ENCODE data around the gene PGK1.
"Not testable (repeated sequence)": the region's sequence is repeated elsewhere in the genome, so short reads cannot be mapped to it uniquely, and the experiment has no call there.

PGK1 gene

DNA sequence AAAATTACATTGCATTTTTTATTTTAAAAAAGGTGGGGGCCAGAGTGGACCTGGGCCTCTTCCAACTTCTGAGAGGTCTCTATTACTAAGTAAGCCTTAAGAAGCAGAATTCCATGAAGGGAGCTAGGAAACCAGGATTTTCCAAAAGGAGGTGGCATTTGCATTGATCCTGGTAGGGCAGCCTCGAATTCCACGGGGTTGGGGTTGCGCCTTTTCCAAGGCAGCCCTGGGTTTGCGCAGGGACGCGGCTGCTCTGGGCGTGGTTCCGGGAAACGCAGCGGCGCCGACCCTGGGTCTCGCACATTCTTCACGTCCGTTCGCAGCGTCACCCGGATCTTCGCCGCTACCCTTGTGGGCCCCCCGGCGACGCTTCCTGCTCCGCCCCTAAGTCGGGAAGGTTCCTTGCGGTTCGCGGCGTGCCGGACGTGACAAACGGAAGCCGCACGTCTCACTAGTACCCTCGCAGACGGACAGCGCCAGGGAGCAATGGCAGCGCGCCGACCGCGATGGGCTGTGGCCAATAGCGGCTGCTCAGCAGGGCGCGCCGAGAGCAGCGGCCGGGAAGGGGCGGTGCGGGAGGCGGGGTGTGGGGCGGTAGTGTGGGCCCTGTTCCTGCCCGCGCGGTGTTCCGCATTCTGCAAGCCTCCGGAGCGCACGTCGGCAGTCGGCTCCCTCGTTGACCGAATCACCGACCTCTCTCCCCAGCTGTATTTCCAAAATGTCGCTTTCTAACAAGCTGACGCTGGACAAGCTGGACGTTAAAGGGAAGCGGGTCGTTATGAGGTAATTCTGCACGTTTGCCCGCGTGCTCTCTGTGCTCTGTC lies at the start of gene PGK1:
Gene PGK1 (plus strand): TSS at position 626 of the 824 bp plus-strand sequence. CDS start 93 bp downstream, at position 719.
- DNase-seq (ENCODE audit: low read depth in 1 of 2, low spot score in 1 of 2), result peak; percentile 75 to 89

DNA sequence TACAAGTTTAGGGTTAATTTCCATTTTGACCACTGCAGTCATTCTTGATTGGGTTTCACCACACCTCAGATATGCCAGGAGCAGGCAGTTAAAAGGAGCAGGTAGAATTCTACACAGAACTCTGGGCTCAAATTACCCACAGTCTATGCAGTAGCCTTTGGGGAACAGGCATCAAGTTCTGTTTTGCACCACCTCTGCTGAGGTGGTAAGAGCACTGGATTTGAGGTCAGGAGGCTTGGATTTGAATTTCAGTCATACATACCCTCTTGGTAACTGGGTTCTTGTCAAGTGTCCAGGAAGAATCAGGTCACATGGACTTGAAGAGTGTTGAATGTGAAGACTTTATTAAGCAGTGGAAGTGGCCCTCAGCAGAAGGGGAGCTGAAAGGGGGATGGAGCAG lies 40.4 kb upstream of the PGK1 start:
- DNase-seq (ENCODE audit: low read depth in 1 of 2, low spot score in 1 of 2), result no peak

DNA sequence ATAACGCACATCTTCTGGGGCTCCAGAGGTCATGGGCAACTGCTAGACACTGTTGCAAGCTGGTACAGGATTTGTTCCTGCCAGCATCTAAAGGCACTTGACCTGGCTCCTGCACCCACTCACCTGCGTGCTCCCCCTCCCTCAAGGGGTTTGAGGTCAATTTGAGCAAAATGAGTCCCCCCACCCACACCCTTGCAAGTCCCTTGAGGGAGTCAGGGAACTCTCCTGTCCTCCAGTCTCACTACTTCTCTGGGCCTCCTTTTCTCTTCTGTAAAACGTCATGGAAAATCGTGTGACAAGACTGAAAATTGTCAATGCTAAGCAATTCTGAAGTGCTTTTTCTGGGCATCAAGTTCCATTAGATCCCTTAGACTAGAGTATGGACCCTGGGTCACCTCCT lies 39.9 kb upstream of the PGK1 start:
- DNase-seq (ENCODE audit: low read depth in 1 of 2, low spot score in 1 of 2), result no peak

DNA sequence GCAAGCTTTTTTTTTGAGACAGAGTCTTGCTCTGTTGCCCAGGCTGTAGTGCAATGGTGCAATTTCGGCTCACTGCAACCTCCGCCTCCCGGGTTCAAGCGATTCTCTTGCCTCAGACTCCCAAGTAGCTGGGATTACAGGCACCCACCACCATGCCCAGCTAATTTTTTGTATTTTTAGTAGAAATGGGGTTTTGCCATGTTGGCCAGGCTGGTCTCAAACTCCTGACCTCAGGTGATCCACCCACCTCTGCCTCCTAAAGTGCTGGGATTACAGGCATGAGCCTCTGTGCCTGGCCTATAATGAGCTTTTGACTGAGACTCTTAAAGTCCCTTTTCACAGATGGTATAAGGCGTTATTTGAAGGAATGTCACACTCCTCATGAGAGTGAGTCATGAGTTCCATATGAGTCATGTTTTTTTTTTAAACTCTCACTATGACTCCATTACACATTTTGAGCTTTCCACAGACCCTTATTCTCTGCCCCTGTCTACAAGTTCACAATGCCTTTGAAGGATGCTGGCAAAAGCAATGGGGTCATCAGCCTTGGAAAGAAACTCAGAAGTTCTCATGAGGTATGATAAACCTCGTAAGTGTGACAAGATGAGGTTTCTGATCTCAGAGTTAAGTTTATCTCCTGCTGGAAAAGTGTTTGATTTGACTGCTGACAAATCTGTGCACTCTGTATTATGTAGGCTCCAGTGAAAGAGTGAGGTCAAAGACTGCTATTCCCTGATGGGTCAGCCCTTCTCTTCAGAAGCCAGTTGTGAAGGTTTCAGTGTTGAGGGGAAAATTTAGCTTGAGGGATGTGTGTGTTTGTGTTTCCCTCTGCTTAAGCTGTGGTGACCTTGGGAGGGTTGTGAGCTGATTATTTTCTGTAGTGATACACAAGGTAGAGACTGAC lies 39.1 kb upstream of the PGK1 start:
- peak in 1 of 2 donors; percentile 11 for DNase-seq (ENCODE audit: low read depth in 1 of 2, low spot score in 1 of 2)

DNA sequence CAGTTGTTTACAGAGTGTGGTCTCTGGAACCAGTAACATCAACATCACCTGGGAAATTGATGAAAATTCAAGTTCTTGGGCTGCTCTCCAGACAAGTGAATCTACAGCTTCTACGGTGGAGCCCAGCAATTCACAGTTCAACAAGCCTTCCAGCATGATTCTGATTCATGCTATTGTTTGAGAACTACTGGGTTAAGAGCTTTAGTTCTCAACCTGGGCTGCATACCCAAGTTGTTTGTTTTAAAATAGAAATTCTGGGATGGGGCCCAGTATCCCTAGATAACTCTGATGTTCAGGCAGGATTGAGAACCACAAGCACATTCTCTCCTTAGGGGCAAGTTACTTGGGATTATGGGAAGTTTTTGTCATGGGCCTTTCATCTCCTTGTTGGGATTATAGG lies 37.9 kb upstream of the PGK1 start:
- no peak for DNase-seq (ENCODE audit: low read depth in 1 of 2, low spot score in 1 of 2)

DNA sequence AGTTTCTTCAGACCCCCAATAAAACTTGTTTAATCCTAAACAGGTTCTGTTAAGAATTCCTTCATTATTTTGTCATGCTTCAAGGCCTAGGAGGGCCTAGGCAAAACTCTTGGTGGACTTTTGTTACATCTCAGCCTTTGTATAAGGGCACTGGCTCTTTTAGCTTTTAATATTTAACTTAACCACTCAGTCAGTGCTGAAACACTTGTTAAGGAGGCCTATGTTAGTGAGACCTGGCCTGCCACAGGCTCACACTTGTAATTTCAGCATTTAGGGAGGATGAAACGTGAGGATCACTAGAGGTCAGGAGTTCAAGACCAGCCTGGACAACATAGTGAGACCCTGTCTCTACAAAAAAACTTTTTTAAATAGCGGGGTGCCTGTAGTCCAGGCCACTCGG lies 32.7 kb upstream of the PGK1 start:
- DNase-seq (ENCODE audit: low read depth in 1 of 2, low spot score in 1 of 2), result no peak

DNA sequence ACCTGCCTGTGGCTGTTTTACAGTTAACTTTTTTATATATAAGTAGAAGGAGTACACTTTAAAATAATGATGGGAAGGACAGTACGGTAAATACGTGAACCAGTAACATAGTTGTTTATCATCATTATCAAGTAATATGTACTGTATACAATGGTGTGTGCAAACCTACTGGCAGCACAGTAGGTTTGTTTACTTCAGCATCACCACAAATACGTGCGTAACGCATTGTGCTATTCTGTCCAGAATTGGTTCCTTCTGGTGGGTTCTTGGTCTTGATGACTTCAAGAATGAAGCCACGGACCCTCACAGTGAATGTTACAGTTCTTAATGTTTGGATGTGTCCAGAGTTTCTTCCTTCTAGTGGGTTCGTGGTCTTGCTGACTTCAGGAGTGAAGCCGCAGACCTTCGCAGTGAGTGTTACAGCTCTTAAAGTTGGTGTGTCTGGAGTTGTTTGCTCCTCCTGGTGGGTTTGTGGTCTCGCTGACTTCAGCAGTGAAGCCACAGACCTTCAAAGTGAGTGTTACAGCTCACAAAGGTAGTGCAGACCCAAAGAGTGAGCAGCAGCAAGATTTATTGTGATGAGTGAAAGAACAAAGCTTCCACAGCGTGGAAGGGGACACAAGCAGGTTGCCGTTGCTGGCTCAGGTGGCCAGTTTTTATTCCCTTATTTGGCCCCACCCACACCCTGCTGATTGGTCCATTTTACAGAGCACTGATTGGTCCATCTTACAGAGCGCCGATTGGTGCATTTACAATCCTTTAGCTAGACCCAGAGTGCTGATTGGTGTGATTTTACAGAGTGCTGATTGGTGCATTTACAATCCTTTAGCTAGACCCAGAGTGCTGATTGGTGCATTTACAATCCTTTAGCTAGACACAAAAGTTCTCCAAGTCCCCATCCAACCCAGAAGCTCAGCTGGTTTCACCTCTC lies 30.6 kb upstream of the PGK1 start:
- not testable (repeated sequence) for DNase-seq (ENCODE audit: low read depth in 1 of 2, low spot score in 1 of 2)

DNA sequence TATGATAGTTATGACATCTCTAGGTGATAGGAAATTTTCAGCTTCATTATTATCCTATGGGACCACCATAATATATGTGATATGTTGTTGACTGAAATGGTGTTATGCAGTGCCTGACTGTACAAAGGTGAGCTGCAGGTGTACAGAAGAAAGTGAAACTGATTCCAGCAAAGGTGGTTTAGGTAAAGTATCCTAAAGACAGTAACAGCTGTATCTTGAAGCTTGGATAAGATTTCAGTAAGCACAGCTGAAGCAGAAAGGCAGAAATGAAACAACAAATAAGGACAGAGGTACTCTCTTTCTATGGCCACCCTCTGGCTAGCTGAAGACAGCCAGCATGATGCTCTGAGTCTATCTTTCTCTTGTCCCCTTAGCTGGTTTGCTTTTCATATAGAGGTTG lies 30.0 kb upstream of the PGK1 start:
- DNase-seq (ENCODE audit: low read depth in 1 of 2, low spot score in 1 of 2), result no peak

DNA sequence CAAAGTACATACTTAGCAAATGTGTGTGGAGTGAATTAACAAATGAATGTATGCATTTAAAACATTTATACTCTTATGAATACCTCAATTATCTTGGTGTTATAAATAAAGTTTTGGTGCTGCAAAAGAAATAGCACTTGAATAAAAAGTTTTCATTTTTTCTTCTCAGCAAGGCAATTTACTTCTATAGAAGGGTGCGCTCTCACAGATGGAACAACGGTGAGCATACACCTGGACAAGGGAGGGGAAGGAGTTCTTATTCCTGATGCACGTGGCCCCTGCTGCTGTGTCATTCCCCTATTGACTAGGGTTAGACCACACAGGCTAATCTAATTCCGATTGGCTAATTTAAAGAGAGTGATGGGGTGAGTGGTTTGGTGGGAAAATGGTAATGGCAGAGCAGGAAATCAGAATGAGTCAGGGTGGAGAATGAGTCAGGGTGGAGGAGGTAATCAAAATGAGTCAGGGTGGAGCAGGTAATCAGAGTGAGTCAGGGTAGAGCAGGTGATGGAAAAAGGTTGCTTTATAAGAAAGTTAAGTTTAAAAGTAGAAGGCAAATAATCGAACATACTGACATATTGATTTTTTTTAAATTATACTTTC lies 28.2 kb upstream of the PGK1 start:
- peak in 1 of 2 donors; percentile 15 for DNase-seq (ENCODE audit: low read depth in 1 of 2, low spot score in 1 of 2)

DNA sequence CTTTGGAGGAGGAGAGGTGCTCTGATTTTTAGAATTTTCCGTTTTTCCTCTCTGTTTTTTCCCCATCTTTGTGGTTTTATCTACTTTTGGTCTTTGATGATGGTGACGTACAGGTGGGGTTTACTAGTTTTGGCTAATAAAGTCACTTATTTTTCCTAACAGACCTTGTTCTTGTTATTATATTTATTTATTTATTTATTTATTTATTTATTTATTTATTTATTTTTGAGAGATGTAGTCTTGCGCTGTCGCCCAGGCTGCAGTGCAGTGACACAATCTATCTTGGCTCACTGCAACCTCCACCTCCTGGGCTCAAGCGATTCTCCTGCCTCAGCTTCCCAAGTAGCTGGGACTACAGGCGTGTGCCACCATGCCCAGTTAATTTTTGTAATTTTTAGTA lies 22.6 kb upstream of the PGK1 start:
- DNase-seq (ENCODE audit: low read depth in 1 of 2, low spot score in 1 of 2), result not testable (repeated sequence)

DNA sequence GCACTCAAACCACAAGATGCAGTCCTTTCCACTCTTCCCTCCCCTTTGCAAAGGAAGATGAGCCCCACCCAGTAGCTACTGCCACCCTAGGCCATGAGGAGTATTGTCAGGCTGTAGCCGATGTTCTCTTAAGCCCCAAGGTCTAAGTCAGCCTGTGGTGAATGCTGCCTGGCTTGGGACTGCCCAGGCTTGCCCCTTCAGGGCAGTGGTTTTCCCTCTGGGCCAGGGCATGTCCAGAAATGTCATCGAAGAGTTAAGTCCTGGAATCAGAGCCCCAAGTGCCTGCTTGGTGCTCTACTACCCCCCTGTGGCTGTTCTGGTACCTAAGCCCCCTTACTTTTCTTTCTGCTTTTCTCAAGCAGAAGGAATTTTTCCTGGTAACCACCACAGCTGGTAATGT lies 11.8 kb upstream of the PGK1 start:
- no peak for DNase-seq (ENCODE audit: low read depth in 1 of 2, low spot score in 1 of 2)

DNA sequence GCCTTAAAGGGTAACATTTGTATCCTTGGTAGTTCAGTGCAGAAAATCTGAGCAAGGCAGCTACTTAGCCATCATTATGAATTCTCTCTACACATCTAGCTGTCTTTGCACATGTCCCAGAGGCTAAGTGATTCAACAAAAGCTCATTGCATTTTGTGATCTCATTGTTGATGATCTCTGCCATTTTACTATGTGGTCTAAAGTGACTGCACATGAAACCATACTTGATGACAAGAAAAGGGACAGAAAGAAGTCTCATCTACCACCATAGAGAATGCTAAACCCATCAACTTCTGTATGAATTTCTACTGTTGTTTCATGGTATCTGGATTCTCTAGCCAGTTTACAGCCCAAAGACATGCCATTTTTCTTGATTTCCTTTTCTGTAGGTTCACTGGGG lies 5.9 kb upstream of the PGK1 start:
- DNase-seq (ENCODE audit: low read depth in 1 of 2, low spot score in 1 of 2), result no peak

DNA sequence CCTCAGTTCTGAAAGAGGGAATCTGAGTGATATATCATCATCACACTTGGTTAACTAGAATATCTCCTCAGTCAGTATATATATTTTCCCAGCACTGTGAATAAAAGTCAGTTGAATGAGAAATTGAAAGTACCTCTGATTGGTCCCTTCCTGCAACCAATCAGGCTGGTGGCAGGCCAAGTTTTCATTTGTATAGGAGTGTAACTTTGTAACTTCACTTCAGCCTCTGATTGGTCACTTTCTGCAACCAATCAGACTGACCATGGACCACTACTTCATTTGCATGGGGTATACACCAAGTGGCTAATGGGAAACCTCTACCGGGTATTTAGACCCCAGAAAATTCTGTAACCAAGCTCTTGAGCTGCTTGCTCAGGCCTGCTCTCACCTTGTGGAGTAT lies 2.0 kb upstream of the PGK1 start:
- DNase-seq (ENCODE audit: low read depth in 1 of 2, low spot score in 1 of 2), result no peak

DNA sequence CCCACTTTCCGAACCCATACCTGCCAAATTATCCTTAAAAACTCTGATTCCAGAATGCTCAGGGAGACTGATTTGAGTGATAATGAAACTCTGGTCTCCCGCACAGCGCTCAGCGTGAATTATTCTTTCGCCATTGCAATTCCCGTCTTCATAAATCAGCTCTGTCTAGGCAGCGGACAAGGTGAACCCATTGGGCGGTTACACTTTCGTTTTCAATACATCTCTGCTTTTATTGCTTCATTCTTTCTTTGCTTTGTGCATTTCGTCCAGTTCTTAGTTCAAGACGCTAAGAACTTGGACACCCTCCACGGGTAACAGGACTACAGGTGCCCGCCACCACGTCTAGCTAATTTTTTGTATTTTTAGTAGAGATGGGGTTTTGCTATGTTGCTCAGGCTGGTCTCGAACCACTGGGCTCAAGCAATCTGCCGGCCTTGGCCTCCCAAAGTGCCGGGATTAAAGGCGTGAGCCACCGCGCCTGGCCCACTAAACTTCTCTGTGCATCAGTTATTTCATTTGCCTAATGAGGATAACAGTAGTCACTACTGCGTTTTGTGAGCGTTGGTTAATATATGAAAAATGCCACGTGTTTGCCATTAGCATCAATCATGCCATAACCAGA lies 936 bp upstream of the PGK1 start:
- DNase-seq (ENCODE audit: low read depth in 1 of 2, low spot score in 1 of 2), result no peak

DNA sequence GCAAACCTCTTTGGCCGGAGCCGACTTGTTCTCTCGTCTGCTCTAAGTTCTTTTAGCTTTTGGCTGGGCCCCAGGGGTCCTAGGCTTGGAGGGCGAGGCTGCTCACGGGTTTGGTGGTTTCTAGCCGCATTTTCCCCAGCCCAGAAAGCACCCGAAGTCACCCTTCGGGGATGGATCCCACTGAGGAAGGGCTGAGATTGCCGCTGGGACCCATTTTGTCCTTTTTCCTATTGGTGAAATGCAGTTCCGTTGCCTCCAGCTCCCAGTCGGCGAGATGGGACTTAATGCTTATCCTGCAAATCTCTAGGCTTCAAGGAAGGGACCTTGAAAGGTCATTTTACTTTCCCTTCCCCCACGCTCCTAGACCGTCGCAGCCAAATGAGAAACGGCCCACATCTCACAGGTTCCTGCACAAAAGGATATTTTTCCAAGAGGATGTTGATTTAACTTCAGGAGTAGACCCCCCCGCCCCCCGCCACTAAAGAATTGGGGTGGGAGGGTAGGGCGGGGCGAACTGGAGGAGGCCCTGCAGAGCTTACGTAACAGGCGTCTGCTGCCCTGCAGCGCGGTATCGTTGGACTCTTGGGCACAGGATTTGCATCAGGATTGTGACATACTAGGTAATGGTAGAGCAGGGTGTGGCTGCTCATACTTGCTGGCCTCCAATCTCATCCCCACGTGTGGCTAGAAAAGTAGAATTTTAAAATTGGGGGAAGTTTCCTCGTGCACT lies 564 bp downstream of the PGK1 start:
- no peak for DNase-seq (ENCODE audit: low read depth in 1 of 2, low spot score in 1 of 2)

DNA sequence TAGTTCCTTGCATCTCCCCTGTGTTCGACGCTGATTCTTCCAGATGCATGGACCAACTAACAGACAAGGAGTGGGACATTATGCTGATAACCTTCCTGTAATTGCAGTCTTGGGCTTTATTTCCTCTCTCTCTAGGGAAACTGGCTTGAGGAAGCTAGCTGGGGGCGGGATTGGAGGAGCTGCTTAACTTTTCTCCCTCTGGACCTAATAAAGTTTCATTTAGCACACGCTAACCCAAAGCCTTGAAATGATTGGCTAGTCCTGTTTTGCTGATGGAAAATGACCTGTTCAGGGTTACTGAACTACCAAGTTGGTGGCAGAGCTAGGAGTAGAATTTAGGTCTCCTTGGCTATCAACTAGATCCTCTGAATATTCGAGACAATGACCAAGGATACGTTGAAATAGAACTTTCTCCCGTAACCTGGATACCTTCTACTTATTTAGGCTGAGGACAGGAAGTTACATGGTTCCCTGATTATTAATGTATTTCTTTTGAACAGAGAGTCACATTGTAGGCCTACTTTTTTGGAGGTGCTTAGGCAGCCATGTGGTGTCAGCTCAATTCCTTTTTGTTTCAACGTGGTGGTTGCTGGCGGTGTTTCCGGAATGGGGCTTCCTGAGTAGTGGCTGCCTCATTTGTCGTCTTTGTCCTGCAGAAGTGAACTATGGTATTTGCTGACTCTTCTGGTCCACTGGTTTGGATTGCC lies 2.0 kb downstream of the PGK1 start:
- DNase-seq (ENCODE audit: low read depth in 1 of 2, low spot score in 1 of 2), result no peak

DNA sequence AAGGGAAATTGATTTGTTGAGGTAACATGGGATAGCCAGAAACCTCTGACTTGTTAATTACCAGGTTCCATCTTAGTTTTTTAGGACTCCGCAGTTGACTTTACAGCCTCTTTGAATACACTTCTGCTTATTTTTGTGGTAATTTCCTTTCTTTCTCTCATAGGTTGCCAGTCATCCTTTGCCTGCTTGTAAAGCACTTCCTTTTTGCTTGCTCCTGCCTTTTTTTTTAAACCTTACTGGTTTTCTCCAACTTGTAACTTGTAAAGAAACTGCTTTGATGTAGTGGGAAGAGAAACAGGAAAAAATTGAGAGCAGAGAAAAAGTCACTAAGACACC lies 2.6 kb downstream of the PGK1 start:
- DNase-seq (ENCODE audit: low read depth in 1 of 2, low spot score in 1 of 2), result no peak

DNA sequence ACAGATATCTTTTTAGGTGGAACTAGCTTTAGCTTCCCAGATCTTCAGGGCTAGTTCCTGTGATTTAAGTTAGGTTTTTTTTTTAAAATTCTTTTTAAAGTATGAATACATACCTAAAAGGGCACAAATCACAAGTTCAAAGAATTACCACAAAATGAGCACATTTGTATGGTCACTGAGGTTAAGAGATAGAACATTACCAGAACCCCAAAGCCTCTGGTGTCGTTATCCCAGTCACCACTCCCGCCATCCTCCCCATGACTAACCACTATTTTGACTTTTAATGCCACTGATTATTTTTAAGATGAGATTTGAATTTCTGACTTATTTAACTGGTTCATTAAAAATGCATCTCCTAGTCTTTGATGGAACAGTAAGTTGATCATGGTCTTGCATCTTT lies 5.4 kb downstream of the PGK1 start:
- no peak for DNase-seq (ENCODE audit: low read depth in 1 of 2, low spot score in 1 of 2)
